ENCODE measurements around the gene CCL24.
A peak's percentile ranks its signal among the peaks of the same experiment; 100 is the strongest.
"Not testable (repeated sequence)": the region's sequence is repeated elsewhere in the genome, so short reads cannot be mapped to it uniquely, and the experiment has no call there.

Gene CCL24

DNA sequence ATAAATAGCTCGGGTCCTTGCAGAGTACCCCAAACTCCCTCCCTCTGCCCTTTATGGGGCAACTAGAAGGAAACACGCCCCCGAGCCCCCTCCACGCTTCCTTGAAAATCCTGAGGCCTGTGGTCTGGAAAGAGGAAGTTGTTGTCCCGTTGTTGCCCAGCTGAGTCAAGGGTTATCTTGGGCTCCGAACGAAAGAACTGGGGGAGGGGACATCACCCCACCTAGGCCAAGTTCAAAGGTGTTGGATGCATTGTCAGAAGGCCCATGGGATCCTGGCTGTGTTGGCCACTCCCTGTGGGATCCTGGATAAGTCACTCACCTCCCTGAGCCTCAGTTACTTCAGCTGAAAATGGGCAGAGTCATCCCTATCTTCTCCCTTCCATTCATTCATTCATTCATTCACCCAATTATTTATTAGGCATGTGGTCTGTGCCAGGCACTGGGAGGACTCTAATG lies at the start of gene CCL24:
CCL24 (minus strand) TSS at position 26 of the 456 bp plus-strand sequence. CDS start 91 bp downstream, outside the sequence.
- DNase-seq = no peak

GRCh38 chr7:75861636-75862035 lies 48.0 kb upstream of the CCL24 start:
- DNase-seq = no peak

GRCh38 chr7:75858410-75858809 lies 44.8 kb upstream of the CCL24 start:
- DNase-seq = no peak

DNA sequence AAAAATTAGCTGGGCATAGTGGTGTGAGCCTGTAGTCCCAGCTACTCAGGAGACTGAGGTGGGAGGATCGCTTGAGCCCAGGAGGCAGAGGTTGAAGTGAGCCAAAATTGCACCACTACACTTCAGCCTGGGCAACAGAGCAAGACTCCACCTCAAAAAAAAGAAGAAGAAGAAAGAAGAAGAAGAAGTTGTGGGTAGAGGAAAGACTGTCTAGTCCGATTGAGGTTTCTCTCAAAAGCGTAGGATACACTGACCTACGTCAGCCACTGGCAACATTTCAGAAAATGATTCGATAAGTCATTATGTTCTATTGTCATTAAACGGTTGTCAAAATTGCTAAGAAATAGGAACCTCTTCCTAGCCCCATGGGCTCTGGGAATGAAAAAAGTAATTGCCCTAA lies 42.9 kb upstream of the CCL24 start:
- no peak for DNase-seq

GRCh38 chr7:75854813-75855345 lies 41.3 kb upstream of the CCL24 start:
- DNase-seq = not testable (repeated sequence)

DNA sequence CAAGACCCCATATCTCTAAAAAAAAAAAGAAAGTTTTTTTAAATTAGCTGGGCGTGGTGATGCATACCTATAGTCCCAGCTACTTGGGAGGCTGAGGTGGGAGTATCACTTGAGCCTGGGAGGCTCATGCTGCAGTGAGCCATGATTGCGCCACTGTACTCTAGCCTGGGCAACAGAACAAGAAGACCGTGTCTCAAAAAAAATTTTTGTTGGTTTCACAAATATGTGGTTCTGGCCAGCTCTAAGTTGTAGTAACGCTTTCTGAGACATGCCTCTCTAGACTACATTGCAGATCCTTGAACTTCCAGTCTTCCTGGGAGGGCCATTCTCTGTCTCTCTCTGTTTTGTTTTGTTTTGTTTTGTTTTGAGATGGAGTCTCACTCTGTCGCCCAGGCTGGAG lies 40.6 kb upstream of the CCL24 start:
- DNase-seq = no peak

DNA sequence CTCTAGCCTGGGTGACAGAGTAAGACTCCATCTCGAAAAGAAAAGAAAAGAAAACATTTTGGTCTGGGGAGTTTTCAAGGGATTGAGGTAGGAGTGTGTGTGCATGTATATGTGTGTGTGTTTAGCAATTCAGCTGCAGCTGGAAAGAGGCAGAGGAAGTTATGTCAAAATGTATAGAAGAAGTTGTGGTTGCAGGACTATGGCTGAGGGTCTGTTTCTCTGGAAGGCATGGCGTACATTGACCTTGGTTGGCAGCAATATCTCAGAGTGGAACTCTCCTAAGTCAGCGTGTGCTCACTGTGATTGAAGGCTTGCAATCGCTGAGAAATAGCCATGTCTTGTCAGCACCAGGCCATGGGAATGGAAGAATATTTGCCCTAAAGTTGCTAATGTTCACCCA lies 36.6 kb upstream of the CCL24 start:
- no peak for DNase-seq

DNA sequence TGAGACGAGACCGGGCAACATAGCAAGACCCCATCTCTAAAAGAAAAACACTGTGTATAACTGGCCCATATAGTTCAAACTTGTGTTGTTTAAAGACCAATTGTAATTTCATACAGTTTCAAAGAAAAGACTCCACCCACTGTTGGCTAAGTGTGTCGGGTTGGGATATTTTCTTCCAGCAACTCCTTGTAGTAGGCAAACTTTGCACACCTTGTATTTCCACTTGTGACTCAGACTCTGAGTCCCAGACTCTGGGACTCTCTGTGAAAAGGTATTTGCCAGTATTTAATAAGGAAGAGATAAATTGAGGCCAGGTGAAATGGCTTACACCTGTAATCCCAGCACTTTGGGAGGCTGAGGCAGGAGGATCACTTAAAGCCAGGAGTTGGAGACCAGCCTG lies 36.0 kb upstream of the CCL24 start:
- no peak for DNase-seq

GRCh38 chr7:75847707-75848106 lies 34.1 kb upstream of the CCL24 start:
- DNase-seq = no peak

DNA sequence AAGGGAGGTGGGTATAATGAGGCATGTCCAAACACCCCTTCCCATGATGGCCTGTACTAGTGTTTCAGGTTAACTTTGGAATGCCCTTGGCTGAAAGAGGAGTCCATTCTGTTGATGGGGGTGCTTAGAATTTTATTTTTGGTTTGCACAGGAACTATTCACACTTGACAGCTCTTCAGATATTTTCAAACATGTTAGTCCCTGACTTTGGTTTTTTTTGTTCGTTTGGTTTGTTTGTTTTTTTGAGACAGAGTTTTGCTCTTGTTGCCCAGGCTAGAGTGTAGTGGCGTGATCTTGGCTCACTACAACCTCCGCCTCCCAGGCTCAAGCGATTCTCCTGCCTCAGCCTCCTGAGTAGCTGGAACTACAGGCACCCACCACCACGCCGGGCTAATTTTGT lies 31.5 kb upstream of the CCL24 start:
- not testable (repeated sequence) for DNase-seq

GRCh38 chr7:75844158-75844557 lies 30.6 kb upstream of the CCL24 start:
- DNase-seq = no peak

GRCh38 chr7:75843613-75844116 lies 30.1 kb upstream of the CCL24 start:
- DNase-seq = no peak

- DNase-seq = peak; percentile 65
Observed at GRCh38 chr7:75842836-75843446, 29.3 kb upstream of the CCL24 start.

DNA sequence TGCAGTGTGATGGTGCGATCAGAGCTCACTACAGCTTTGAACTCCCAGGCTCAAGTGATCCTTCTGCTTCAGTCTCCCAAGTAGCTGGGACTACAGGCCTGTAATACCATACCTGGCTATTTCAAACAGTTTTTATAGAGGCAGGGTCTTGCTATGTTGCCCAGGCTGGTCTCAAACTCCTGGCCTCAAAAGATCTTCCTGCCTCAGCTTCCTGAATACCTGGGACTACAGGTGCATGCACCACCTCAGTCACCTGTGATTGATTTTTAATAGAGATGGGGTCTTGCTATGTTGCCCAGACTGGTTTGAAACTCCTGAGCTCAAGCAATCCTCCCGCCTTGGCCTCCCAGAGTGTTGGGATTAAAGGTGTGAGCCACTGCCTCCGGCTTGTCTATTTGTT lies 26.4 kb upstream of the CCL24 start:
- DNase-seq = no peak

- not testable (repeated sequence) for DNase-seq
Observed at GRCh38 chr7:75838281-75838930, 24.8 kb upstream of the CCL24 start.

GRCh38 chr7:75836798-75837197 lies 23.2 kb upstream of the CCL24 start:
- DNase-seq = no peak

- no peak for DNase-seq
Observed at GRCh38 chr7:75835688-75836285, 22.2 kb upstream of the CCL24 start.

- DNase-seq = not testable (repeated sequence)
Observed at GRCh38 chr7:75833662-75834061, 20.1 kb upstream of the CCL24 start.

DNA sequence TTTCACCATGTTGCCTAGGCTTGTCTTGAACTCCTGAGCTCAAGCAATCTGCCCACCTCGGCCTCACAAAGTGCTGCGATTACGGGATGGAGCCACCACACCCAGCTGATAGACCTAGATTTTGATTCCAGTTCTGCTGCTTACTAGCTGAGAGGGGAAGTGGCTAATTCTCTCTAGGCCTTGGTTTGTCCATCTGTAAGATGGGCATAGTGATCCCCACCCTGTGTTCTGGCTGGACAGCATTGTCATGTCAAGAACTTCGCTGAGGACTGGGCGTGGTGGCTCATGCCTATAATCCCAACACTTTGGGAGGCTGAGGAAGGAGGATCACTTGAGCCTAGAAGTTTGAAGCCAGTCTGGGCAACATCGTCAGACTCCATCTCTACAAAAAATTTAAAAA lies 17.4 kb upstream of the CCL24 start:
- DNase-seq = no peak

DNA sequence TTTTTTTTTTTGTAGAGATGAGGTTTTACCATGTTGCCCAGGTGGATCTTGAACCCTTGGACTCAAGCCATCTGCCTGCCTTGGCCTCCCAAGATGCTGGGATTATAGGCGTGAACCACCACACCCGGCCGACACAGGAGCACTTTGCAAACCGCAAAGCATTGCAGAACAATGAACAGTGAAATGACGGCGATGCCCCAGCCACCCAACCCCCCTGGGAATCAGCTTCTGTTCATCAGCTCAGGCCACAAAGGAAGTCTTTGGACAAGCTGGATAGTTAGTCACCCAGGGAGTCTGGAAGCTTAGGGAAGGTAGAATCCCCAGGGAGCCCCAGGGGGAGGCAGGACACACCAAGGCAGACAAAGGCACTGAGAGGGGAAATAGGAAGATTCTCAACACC lies 16.1 kb upstream of the CCL24 start:
- not testable (repeated sequence) for DNase-seq

GRCh38 chr7:75823198-75823910 lies 9.7 kb upstream of the CCL24 start:
- no peak for DNase-seq

DNA sequence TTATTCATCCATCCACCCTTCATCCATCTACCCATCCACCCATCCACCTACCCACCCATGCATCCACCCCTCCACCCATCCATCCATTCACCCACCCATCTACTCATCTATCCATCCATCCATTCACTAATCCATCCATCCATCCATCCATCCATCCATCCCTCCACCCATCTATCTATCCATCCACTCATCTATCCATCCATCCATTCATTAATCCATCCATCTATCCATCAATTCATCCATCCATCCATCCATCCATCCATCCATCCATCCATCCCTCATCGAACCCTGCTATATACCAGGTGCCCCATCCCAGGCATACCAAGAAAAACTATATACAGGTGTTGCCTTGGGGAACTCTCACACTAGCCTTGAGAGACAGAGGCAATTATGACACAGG lies 7.1 kb upstream of the CCL24 start:
- no peak for DNase-seq

DNA sequence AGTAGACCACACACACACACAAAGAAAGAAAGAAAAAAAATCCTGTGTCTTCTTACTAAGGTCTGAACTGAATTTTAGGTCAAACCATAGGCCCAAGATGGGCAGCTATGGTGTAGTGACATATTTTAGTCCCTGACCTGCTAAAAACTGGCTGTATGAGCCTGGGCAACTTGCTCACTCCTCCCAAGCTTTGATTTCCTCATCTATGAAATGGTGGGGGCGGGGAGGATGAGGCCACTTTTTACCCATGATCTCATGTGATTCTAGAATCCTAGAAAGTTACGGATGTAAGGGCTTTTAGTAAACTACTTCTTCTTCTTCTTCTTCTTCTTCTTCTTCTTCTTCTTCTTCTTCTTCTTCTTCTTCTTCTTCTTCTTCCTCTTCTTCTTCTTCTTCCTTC lies 6.1 kb upstream of the CCL24 start:
- no peak for DNase-seq
